ENCODE measurements around the gene TBCD. TPM values are rescaled to one million over a fixed set of nuclear protein-coding genes. Genes with fewer than 3 reads are reported as not detected.

The TBCD gene
- total RNA-seq, 1 donor = 22.5 TPM

GRCh38 chr17:82884970-82885353 is 133.1 kb downstream of the TBCD start:
- TF ChIP-seq, protein P1, sequence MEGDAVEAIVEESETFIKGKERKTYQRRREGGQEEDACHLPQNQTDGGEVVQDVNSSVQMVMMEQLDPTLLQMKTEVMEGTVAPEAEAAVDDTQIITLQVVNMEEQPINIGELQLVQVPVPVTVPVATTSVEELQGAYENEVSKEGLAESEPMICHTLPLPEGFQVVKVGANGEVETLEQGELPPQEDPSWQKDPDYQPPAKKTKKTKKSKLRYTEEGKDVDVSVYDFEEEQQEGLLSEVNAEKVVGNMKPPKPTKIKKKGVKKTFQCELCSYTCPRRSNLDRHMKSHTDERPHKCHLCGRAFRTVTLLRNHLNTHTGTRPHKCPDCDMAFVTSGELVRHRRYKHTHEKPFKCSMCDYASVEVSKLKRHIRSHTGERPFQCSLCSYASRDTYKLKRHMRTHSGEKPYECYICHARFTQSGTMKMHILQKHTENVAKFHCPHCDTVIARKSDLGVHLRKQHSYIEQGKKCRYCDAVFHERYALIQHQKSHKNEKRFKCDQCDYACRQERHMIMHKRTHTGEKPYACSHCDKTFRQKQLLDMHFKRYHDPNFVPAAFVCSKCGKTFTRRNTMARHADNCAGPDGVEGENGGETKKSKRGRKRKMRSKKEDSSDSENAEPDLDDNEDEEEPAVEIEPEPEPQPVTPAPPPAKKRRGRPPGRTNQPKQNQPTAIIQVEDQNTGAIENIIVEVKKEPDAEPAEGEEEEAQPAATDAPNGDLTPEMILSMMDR (IDR thresholded peaks at IDR 0.05; ENCODE audit: insufficient read depth, low read depth, low read length) = no peak
- H3K4me3 ChIP-seq (ENCODE audit: low read depth, low read length) = no peak overlapping the region
- no peak for DNase-seq (ENCODE audit: low read depth)

- H3K4me3 ChIP-seq (ENCODE audit: low read depth, low read length) = no peak overlapping the region
- peak; percentile 89 for DNase-seq (ENCODE audit: low read depth)
- TF ChIP-seq, protein P1 (IDR thresholded peaks at IDR 0.05; ENCODE audit: insufficient read depth, low read depth, low read length) = no peak
These were observed 135.6 kb downstream of the TBCD start for GRCh38 chr17:82887255-82888164.

GRCh38 chr17:82888583-82889495 is 137.0 kb downstream of the TBCD start:
- TF ChIP-seq, protein P1 (IDR thresholded peaks at IDR 0.05; ENCODE audit: insufficient read depth, low read depth, low read length) = no peak
- no peak overlapping the region for H3K4me3 ChIP-seq (ENCODE audit: low read depth, low read length)
- no peak for DNase-seq (ENCODE audit: low read depth)

GRCh38 chr17:82889496-82890338 is 137.9 kb downstream of the TBCD start:
- no peak overlapping the region for H3K4me3 ChIP-seq (ENCODE audit: low read depth, low read length)
- no peak for DNase-seq (ENCODE audit: low read depth)
- TF ChIP-seq, protein P1 (IDR thresholded peaks at IDR 0.05; ENCODE audit: insufficient read depth, low read depth, low read length) = no peak

GRCh38 chr17:82890339-82890730 is 138.5 kb downstream of the TBCD start:
- no peak overlapping the region for H3K4me3 ChIP-seq (ENCODE audit: low read depth, low read length)
- TF ChIP-seq, protein P1 (IDR thresholded peaks at IDR 0.05; ENCODE audit: insufficient read depth, low read depth, low read length) = no peak
- DNase-seq (ENCODE audit: low read depth) = no peak
